ENCODE results near the gene RPUSD1. TPM values are rescaled to one million over a fixed set of nuclear protein-coding genes. Genes with fewer than 3 reads are reported as not detected.
A peak's percentile ranks its signal among the peaks of the same experiment; 100 is the strongest.
"Not testable (repeated sequence)": the region's sequence is repeated elsewhere in the genome, so short reads cannot be mapped to it uniquely, and the experiment has no call there.

RPUSD1 gene, protein sequence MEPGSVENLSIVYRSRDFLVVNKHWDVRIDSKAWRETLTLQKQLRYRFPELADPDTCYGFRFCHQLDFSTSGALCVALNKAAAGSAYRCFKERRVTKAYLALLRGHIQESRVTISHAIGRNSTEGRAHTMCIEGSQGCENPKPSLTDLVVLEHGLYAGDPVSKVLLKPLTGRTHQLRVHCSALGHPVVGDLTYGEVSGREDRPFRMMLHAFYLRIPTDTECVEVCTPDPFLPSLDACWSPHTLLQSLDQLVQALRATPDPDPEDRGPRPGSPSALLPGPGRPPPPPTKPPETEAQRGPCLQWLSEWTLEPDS
- total RNA-seq (10 to 100 TPM in 4 of 9 donors, 1 to 10 TPM in 5; 7.1 to 19.4 (median 9.9) TPM), polyA plus RNA-seq (10 to 100 TPM; 12.5 to 25.7 TPM)
- long read RNA-seq, donor 1, transcript RPUSD1-201 (6 exons, 2,050 nt) = major isoform, 9 of 21 reads
- long read RNA-seq, donor 1, partial matches to known transcripts = 1 of 21 reads
- long read RNA-seq, donor 1, other reads (novel, unspliced or antisense) = 8 of 21 reads
- long read RNA-seq, donor 2, transcript RPUSD1-201 (6 exons, 2,050 nt) = major isoform, 58 of 117 reads
- long read RNA-seq, donor 2, transcript RPUSD1-208 (5 exons, 1,835 nt) = minor isoform, 15 of 117 reads
- long read RNA-seq, donor 2, transcript RPUSD1-205 (6 exons, 940 nt) = minor isoform, 13 of 117 reads
- long read RNA-seq, donor 2, partial matches to known transcripts = 3 of 117 reads
- long read RNA-seq, donor 2, other reads (novel, unspliced or antisense) = 22 of 117 reads
- long read RNA-seq, donor 3, transcript RPUSD1-201 (6 exons, 2,050 nt) = major isoform, 10 of 30 reads
- long read RNA-seq, donor 3, transcript RPUSD1-207 (5 exons, 1,918 nt) = minor isoform, 5 of 30 reads
- long read RNA-seq, donor 3, partial matches to known transcripts = 2 of 30 reads
- long read RNA-seq, donor 3, other reads (novel, unspliced or antisense) = 7 of 30 reads

DNA sequence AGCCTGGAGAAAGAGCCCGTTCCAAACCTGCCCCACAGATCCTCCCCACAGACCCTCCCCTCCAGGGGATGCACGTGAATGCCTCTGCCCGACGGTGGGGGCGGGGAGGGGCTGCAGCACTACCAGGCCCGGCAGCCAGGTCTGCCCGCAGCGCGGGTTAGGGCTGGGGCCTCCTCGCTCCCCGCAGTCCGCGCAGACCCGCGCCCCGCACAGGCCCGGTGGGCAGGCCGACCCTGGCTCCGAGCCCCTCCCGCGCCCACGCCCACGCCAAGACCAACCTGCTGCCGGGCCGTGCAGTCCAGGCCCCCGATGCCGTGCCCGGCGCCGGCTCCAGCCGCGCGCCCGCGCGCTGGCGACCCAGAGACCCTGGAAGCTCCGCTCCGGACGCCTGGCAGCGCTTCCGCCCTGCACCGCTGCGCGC lies at the start of gene RPUSD1:
Gene RPUSD1 (minus strand): TSS at position 404 of the 421 bp plus-strand sequence. CDS start 644 bp downstream, outside the sequence.
- Histone ChIP-seq H3K27me3 (peaks cover 0 to 5% (median 0%) of the 10 kb centered on the region in 9 donors), H3K36me3 (peaks cover 0 to 11% (median 0%) of the 10 kb centered on the region in 9 donors), H3K4me1 (peaks cover 0 to 37% (median 17%) of the 10 kb centered on the region in 12 donors), H3K4me3 (peak within 1 kb of the TSS; percentile 72 to 100 (median 94)), H3K9me3 (no peaks in the 10 kb centered on the region), H3K27ac (peak within 1 kb of the TSS in 11 of 12 donors; percentile 52 to 87 (median 74))
- intact Hi-C loops (cut with DNase I) = loop anchor here in 4 of 10 donors (1.0 to 2.0 kb wide), 2 partner anchors 77 kb away; no protein-coding TSS in a partner anchor
- DNase-seq (peak in 1 of 5 donors; percentile 33), ATAC-seq (no peak)
- peak in 1 of 2 donors; percentile 62 for TF ChIP-seq POLR2A (IDR thresholded peaks at IDR 0.05)
- TF ChIP-seq, protein P1, sequence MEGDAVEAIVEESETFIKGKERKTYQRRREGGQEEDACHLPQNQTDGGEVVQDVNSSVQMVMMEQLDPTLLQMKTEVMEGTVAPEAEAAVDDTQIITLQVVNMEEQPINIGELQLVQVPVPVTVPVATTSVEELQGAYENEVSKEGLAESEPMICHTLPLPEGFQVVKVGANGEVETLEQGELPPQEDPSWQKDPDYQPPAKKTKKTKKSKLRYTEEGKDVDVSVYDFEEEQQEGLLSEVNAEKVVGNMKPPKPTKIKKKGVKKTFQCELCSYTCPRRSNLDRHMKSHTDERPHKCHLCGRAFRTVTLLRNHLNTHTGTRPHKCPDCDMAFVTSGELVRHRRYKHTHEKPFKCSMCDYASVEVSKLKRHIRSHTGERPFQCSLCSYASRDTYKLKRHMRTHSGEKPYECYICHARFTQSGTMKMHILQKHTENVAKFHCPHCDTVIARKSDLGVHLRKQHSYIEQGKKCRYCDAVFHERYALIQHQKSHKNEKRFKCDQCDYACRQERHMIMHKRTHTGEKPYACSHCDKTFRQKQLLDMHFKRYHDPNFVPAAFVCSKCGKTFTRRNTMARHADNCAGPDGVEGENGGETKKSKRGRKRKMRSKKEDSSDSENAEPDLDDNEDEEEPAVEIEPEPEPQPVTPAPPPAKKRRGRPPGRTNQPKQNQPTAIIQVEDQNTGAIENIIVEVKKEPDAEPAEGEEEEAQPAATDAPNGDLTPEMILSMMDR (IDR thresholded peaks at IDR 0.05) = peak in 1 of 12 donors; percentile 5
- WGBS, 4 donors = 0 to 1% (median 0%) methylated on average over 15 to 45 of the region's 45 CpGs

DNA sequence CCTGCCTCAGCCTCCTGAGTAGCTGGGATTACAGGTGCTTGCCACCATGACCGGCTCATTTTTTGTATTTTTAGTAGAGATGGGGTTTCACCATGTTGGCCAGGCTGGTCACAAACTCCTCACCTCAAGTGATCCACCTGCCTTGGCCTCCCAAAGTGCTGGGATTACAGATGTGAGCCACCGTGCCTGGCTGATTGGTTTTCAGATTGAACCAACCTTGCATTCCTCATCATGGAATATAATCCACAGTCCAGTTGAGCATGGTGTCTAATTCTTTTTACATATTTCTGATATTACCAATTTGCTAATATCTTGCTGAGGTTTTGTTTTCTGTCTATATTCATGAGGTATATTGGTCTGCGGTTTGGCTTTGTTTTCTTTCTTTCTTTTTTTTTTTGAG lies 48.6 kb upstream of the RPUSD1 start:
- H3K9me3 ChIP-seq = peaks cover 0 to 42% (median 16%) of the 10 kb centered on the region in 12 donors
- 86 to 91% (median 88%) methylated on average over 3 of the region's 3 CpGs for WGBS, 4 donors
- H3K27ac ChIP-seq; DNase-seq; H3K4me3 ChIP-seq; intact Hi-C loops (cut with DNase I); H3K4me1 ChIP-seq; ATAC-seq; H3K36me3 ChIP-seq: not testable (repeated sequence)
- peaks cover 0 to 27% (median 4%) of the 10 kb centered on the region in 9 donors for H3K27me3 ChIP-seq

DNA sequence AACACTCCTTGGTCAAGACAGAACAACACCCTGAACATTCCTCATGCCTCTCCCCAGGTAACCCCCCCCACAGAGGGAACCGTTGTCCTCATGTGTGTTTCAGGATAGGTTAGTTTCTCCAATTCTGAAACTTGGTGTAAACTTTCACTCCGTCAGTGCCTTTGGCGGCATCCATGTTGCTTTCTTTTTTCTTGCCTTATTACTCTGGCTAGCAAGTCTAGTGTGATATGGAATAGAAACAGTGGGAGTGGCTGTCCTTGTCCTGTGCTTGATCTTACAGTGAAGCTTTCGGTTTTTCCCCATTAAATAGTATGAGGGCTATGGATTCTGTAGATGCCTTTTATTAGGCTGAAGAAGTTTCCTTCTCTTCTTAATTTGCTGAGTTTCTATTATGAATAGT lies 48.0 kb upstream of the RPUSD1 start:
- TF ChIP-seq, protein P1 (IDR thresholded peaks at IDR 0.05) = no peak
- no peak for TF ChIP-seq POLR2A (IDR thresholded peaks at IDR 0.05)
- no peaks in the 10 kb centered on the region for H3K36me3 ChIP-seq
- intact Hi-C loops (cut with DNase I) = no loop called here
- no peak overlapping the region for H3K27ac ChIP-seq
- ATAC-seq = no peak
- peaks cover 0 to 27% (median 3%) of the 10 kb centered on the region in 9 donors for H3K27me3 ChIP-seq
- no peak overlapping the region for H3K4me3 ChIP-seq
- no peak for DNase-seq
- WGBS, 4 donors = 86 to 88% (median 87%) methylated on average over 4 of the region's 4 CpGs
- H3K9me3 ChIP-seq = peaks cover 0 to 42% (median 16%) of the 10 kb centered on the region in 12 donors
- H3K4me1 ChIP-seq = no peaks in the 10 kb centered on the region

GRCh38 chr16:835373-835772 lies 47.2 kb upstream of the RPUSD1 start:
- no peaks in the 10 kb centered on the region for H3K36me3 ChIP-seq
- H3K4me3 ChIP-seq = no peak overlapping the region
- TF ChIP-seq, protein P1 (IDR thresholded peaks at IDR 0.05) = no peak
- no peak for TF ChIP-seq POLR2A (IDR thresholded peaks at IDR 0.05)
- intact Hi-C loops (cut with DNase I) = no loop called here
- WGBS, 4 donors = 87 to 95% (median 92%) methylated on average over 7 to 10 of the region's 10 CpGs
- peaks cover 0 to 22% (median under 1%) of the 10 kb centered on the region in 9 donors for H3K27me3 ChIP-seq
- no peak overlapping the region for H3K27ac ChIP-seq
- ATAC-seq (no peak), DNase-seq (no peak)
- peaks cover 0 to 42% (median 16%) of the 10 kb centered on the region in 12 donors for H3K9me3 ChIP-seq
- H3K4me1 ChIP-seq = no peaks in the 10 kb centered on the region

Data from heart left ventricle (tissue), 16 donors.